CD4-positive, alpha-beta memory T cell (primary cell): Measurements from ENCODE around the gene ANKRD55. TPM values are rescaled to one million over a fixed set of nuclear protein-coding genes. Genes with fewer than 3 reads are reported as not detected.
"Not testable (repeated sequence)": the region's sequence is repeated elsewhere in the genome, so short reads cannot be mapped to it uniquely, and the experiment has no call there.

Source experiments
- CTCF ChIA-PET: fragments of 350-600 bp; sonication (Branson Sonifier 250); formaldehyde crosslinking; loops from one replicate; lab custom pipeline; 2021; ENCODE audit warnings: inconsistent platforms; ENCODE audit not compliant: partially characterized antibody; lab: Charles Lee
- POLR2A ChIA-PET: fragments of 350-600 bp; sonication (Branson Sonifier 250); formaldehyde crosslinking; loops from one replicate; lab custom pipeline; 2021; ENCODE audit not compliant: partially characterized antibody; lab: Charles Lee
- DNase-seq, 5 donors: peaks; one replicate each; pipeline versions ENCODE4 v3.0.0 to v3.0.0-alpha.2; 2020 to 2022; ENCODE audit warnings: mixed read lengths in 1 of 5
- H3K27ac ChIP-seq: one replicate; pipeline ENCODE4 v1.7.0; 2013; ENCODE audit warnings: low read depth, low read length
- H3K27me3 ChIP-seq: 2 replicates; pipeline ENCODE4 v1.7.0; 2013; ENCODE audit warnings: mild to moderate bottlenecking, low read length, moderate library complexity; ENCODE audit not compliant: insufficient read depth
- H3K36me3 ChIP-seq: 2 replicates; pipeline ENCODE4 v1.7.0; 2013; ENCODE audit warnings: mild to moderate bottlenecking, low read length, moderate library complexity; ENCODE audit not compliant: insufficient read depth
- H3K4me1 ChIP-seq: 2 replicates; pipeline ENCODE4 v1.7.0; 2013; ENCODE audit warnings: mild to moderate bottlenecking, low read length, moderate library complexity; ENCODE audit not compliant: insufficient read depth
- H3K4me3 ChIP-seq, 2 donors: one replicate each; pipeline ENCODE4 v1.7.0; 2013; ENCODE audit warnings: low read length in 2 of 2, mild to moderate bottlenecking in 1 of 2
- H3K9me3 ChIP-seq, 2 donors: one replicate each; pipeline ENCODE4 v1.7.0; 2013; ENCODE audit warnings: low read length in 2 of 2, control low read depth in 1 of 2; ENCODE audit not compliant: control insufficient read depth in 1 of 2
- H3K27ac Mint-ChIP-seq, 7 donors: one replicate each; pipeline ENCODE4 v1.8.0; 2020 to 2021; ENCODE audit warnings: mixed read lengths in 7 of 7, mild to moderate bottlenecking in 6 of 7, inconsistent platforms in 3 of 7, moderate library complexity in 3 of 7
- H3K27me3 Mint-ChIP-seq, 2 donors: one replicate each; pipeline ENCODE4 v1.8.0; 2020 to 2021; ENCODE audit warnings: mixed read lengths in 2 of 2
- H3K36me3 Mint-ChIP-seq, 2 donors: one replicate each; pipeline ENCODE4 v1.8.0; 2020 to 2021; ENCODE audit warnings: mixed read lengths in 2 of 2, inconsistent platforms in 1 of 2, mild to moderate bottlenecking in 1 of 2
- H3K4me1 Mint-ChIP-seq, 4 donors: one replicate each; pipeline ENCODE4 v1.8.0; 2020 to 2021; ENCODE audit warnings: mixed read lengths in 4 of 4, mild to moderate bottlenecking in 1 of 4
- H3K4me3 Mint-ChIP-seq, 8 donors: one replicate each; pipeline ENCODE4 v1.8.0; 2020 to 2021; ENCODE audit warnings: mixed read lengths in 8 of 8, mild to moderate bottlenecking in 7 of 8, moderate library complexity in 6 of 8, inconsistent platforms in 3 of 8
- H3K9me3 Mint-ChIP-seq, 8 donors: one replicate each; pipeline ENCODE4 v1.8.0; 2020 to 2021; ENCODE audit warnings: mixed read lengths in 8 of 8, mild to moderate bottlenecking in 5 of 8, inconsistent platforms in 3 of 8, moderate library complexity in 1 of 8
- intact Hi-C: fragments of 100-400 bp; cut with micrococcal nuclease; formaldehyde crosslinking; loops from one replicate; pipeline ENCODE4 v1.15.1; 2023
- polyA plus RNA-seq, 2 donors: library from polyadenylated mRNA; unstranded; fragments of 300-500 nt; fragmentation: Illumina TruSeq; gene quantifications; one replicate each; pipeline ENCODE4 v1.2.3, GENCODE V29; 2021
- total RNA-seq, 2 experiments: library from RNA; stranded (reverse); gene quantifications; one replicate each; pipeline ENCODE4 v1.2.3, GENCODE V29; 2021

Gene ANKRD55
- total and polyA plus RNA-seq, 4 experiments from 2014 or later = 8.3 to 17.8 (median 12.3) TPM

GRCh38 chr5:56152437-56152836 lies 80.7 kb downstream of the ANKRD55 start:
- Histone ChIP-seq H3K36me3 (no peaks in the 10 kb centered on the region), H3K4me3 (no peak overlapping the region), H3K9me3 (no peaks in the 10 kb centered on the region), H3K27me3 (no peaks in the 10 kb centered on the region), H3K27ac (no peak overlapping the region), H3K4me1 (peaks cover 79% of the 10 kb centered on the region)
- no peaks in the 10 kb centered on the region for H3K9me3 Mint-ChIP-seq
- POLR2A ChIA-PET = interaction anchor here (0.6 to 2.2 kb wide), 4 partner anchors 8 to 158 kb away, joined by 3 to 8 read pairs (median 4); partner anchors contain the start of gene IL6ST
- intact Hi-C loops = no loop called here
- peak; percentile 29 to 57 (median 45) for DNase-seq
- peaks cover 54 to 74% (median 65%) of the 10 kb centered on the region in 4 donors for H3K4me1 Mint-ChIP-seq
- H3K27me3 Mint-ChIP-seq = no peaks in the 10 kb centered on the region
- CTCF ChIA-PET = no interaction called here
- H3K4me3 Mint-ChIP-seq = peak overlapping the region; percentile 2 to 81 (median 71)
- H3K27ac Mint-ChIP-seq = peak overlapping the region; percentile 57 to 92 (median 79)
- peaks cover 0 to 6% of the 10 kb centered on the region in 2 donors for H3K36me3 Mint-ChIP-seq

GRCh38 chr5:56150756-56151155 lies 82.4 kb downstream of the ANKRD55 start:
- H3K9me3 ChIP-seq, H3K27me3 ChIP-seq, H3K4me3 Mint-ChIP-seq, H3K9me3 Mint-ChIP-seq, H3K36me3 Mint-ChIP-seq, POLR2A ChIA-PET, H3K36me3 ChIP-seq, H3K27ac ChIP-seq, H3K27me3 Mint-ChIP-seq, intact Hi-C loops, DNase-seq, H3K4me3 ChIP-seq: not testable (repeated sequence)
- CTCF ChIA-PET = interaction anchor here (2.4 kb wide), 1 partner anchor 50 kb away, joined by 6 read pairs; no protein-coding TSS in a partner anchor
- H3K4me1 ChIP-seq = peaks cover 78% of the 10 kb centered on the region
- Mint-ChIP-seq H3K27ac (peak overlapping the region in 1 of 7 donors; percentile 51), H3K4me1 (peaks cover 43 to 65% (median 54%) of the 10 kb centered on the region in 4 donors)

- H3K4me1 ChIP-seq = peaks cover 80% of the 10 kb centered on the region
- H3K4me3 ChIP-seq = no peak overlapping the region
- ChIA-PET CTCF (interaction anchor here (1.0 to 1.2 kb wide), 2 partner anchors 12 to 46 kb away, joined by 4 to 5 read pairs; no protein-coding TSS in a partner anchor), POLR2A (interaction anchor here (0.6 to 2.5 kb wide), 10 partner anchors 9 to 1052 kb away, joined by 3 to 10 read pairs (median 6); partner anchors contain the start of gene IL6ST)
- peak in 4 of 5 donors; percentile 42 to 51 (median 46) for DNase-seq
- peak overlapping the region in 7 of 8 donors; percentile 16 to 67 (median 57) for H3K4me3 Mint-ChIP-seq
- no peak overlapping the region for H3K27ac ChIP-seq
- peaks cover 0 to 2% of the 10 kb centered on the region in 2 donors for H3K36me3 Mint-ChIP-seq
- H3K9me3 ChIP-seq = no peaks in the 10 kb centered on the region
- peak overlapping the region; percentile 73 to 94 (median 81) for H3K27ac Mint-ChIP-seq
- no peaks in the 10 kb centered on the region for H3K36me3 ChIP-seq
- peaks cover 45 to 63% (median 48%) of the 10 kb centered on the region in 4 donors for H3K4me1 Mint-ChIP-seq
- no peaks in the 10 kb centered on the region for H3K27me3 ChIP-seq
- intact Hi-C loops = loop anchor here (5.0 kb wide), 2 partner anchors 46 to 156 kb away; partner anchors contain the start of gene IL6ST
- no peaks in the 10 kb centered on the region for H3K27me3 Mint-ChIP-seq
- no peaks in the 10 kb centered on the region for H3K9me3 Mint-ChIP-seq
Observed at GRCh38 chr5:56148453-56148971, 84.6 kb downstream of the ANKRD55 start.

- Histone ChIP-seq H3K9me3 (no peaks in the 10 kb centered on the region), H3K27me3 (no peaks in the 10 kb centered on the region), H3K36me3 (no peaks in the 10 kb centered on the region), H3K27ac (no peak overlapping the region), H3K4me1 (peaks cover 80% of the 10 kb centered on the region), H3K4me3 (no peak overlapping the region)
- Mint-ChIP-seq H3K27me3 (no peaks in the 10 kb centered on the region), H3K36me3 (no peaks in the 10 kb centered on the region), H3K9me3 (no peaks in the 10 kb centered on the region), H3K27ac (peak overlapping the region; percentile 73 to 94 (median 80)), H3K4me1 (peaks cover 45 to 63% (median 48%) of the 10 kb centered on the region in 4 donors), H3K4me3 (peak overlapping the region in 7 of 8 donors; percentile 16 to 67 (median 57))
- no peak for DNase-seq
- ChIA-PET POLR2A (interaction anchor here (0.6 to 2.5 kb wide), 8 partner anchors 8 to 1051 kb away, joined by 3 to 10 read pairs (median 6); partner anchors contain the start of gene IL6ST), CTCF (interaction anchor here (1.0 to 1.3 kb wide), 3 partner anchors 13 to 46 kb away, joined by 3 to 5 read pairs (median 4); no protein-coding TSS in a partner anchor)
- intact Hi-C loops = loop anchor here (5.0 kb wide), 2 partner anchors 45 to 155 kb away; partner anchors contain the start of gene IL6ST
Observed at GRCh38 chr5:56147659-56148230, 85.4 kb downstream of the ANKRD55 start.

GRCh38 chr5:56147106-56147505 lies 86.0 kb downstream of the ANKRD55 start:
- POLR2A ChIA-PET = interaction anchor here (1.3 to 2.5 kb wide), 2 partner anchors 44 to 164 kb away, joined by 6 to 10 read pairs; no protein-coding TSS in a partner anchor
- Mint-ChIP-seq H3K27ac (peak overlapping the region in 4 of 7 donors; percentile 37 to 79 (median 48)), H3K4me3 (no peak overlapping the region), H3K9me3 (no peaks in the 10 kb centered on the region), H3K4me1 (peaks cover 45 to 63% (median 47%) of the 10 kb centered on the region in 4 donors), H3K27me3 (no peaks in the 10 kb centered on the region), H3K36me3 (no peaks in the 10 kb centered on the region)
- CTCF ChIA-PET = interaction anchor here (1.3 kb wide), 1 partner anchor 30 kb away, joined by 3 read pairs; no protein-coding TSS in a partner anchor
- H3K27me3 ChIP-seq = no peaks in the 10 kb centered on the region
- H3K9me3 ChIP-seq = no peaks in the 10 kb centered on the region
- intact Hi-C loops = loop anchor here (5.0 kb wide), 2 partner anchors 45 to 155 kb away; partner anchors contain the start of gene IL6ST
- H3K36me3 ChIP-seq = no peaks in the 10 kb centered on the region
- H3K4me1 ChIP-seq = peaks cover 79% of the 10 kb centered on the region
- no peak for DNase-seq
- H3K27ac ChIP-seq = no peak overlapping the region
- no peak overlapping the region for H3K4me3 ChIP-seq

- Mint-ChIP-seq H3K4me3 (no peak overlapping the region), H3K36me3 (no peaks in the 10 kb centered on the region), H3K27ac (peak overlapping the region in 6 of 7 donors; percentile 47 to 84 (median 64)), H3K9me3 (no peaks in the 10 kb centered on the region), H3K27me3 (no peaks in the 10 kb centered on the region), H3K4me1 (peaks cover 44 to 62% (median 49%) of the 10 kb centered on the region in 4 donors)
- no peak for DNase-seq
- Histone ChIP-seq H3K36me3 (no peaks in the 10 kb centered on the region), H3K9me3 (no peaks in the 10 kb centered on the region), H3K4me3 (no peak overlapping the region), H3K4me1 (peaks cover 75% of the 10 kb centered on the region), H3K27me3 (no peaks in the 10 kb centered on the region), H3K27ac (no peak overlapping the region)
- CTCF ChIA-PET = interaction anchor here (1.3 kb wide), 1 partner anchor 30 kb away, joined by 3 read pairs; no protein-coding TSS in a partner anchor
- intact Hi-C loops = loop anchor here (5.0 kb wide), 2 partner anchors 44 to 154 kb away; partner anchors contain the start of gene IL6ST
- POLR2A ChIA-PET = no interaction called here
Observed at GRCh38 chr5:56146674-56147073, 86.5 kb downstream of the ANKRD55 start.
